ENCODE measurements around the gene ZNF22. TPM values are rescaled to one million over a fixed set of nuclear protein-coding genes. Genes with fewer than 3 reads are reported as not detected.

The ZNF22 gene
- polyA plus RNA-seq, 3 donors from 2014 or later: 53.4 to 73.5 (median 58.8) TPM

DNA sequence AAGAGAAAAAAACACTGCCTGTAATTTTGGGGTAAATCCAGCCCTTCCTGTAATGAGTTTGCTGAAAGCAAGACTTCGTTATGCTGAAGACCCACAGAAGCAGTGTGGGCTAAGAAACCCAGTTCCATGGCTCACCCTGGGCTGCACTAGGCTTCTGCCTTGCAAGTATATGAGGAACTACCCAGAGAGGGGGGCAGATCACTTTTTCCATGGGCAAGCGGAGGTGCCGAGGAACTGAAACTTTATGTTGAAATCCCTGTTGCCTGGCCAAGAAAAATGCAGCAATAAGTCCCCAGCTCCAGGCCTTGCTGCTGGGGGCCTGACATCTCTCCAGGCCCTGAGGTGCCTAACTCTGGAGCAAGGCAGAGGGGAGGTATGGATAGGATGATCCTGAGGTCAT, 32.6 kb upstream of the ZNF22 start:
- DNase-seq: peak; percentile 36 to 38 (median 37)
- Mint-ChIP-seq H3K27ac (peak overlapping the region; percentile 86 to 97 (median 93)), H3K9me3 (no peaks in the 10 kb centered on the region), H3K27me3 (ENCODE audit: low read depth in 3 of 3) (peaks cover 3 to 10% (median 8%) of the 10 kb centered on the region in 3 donors), H3K36me3 (peaks cover 4 to 20% (median 10%) of the 10 kb centered on the region in 3 donors), H3K4me1 (peaks cover 85 to 96% of the 10 kb centered on the region in 2 donors), H3K4me3 (peak overlapping the region; percentile 78 to 91 (median 84))

DNA sequence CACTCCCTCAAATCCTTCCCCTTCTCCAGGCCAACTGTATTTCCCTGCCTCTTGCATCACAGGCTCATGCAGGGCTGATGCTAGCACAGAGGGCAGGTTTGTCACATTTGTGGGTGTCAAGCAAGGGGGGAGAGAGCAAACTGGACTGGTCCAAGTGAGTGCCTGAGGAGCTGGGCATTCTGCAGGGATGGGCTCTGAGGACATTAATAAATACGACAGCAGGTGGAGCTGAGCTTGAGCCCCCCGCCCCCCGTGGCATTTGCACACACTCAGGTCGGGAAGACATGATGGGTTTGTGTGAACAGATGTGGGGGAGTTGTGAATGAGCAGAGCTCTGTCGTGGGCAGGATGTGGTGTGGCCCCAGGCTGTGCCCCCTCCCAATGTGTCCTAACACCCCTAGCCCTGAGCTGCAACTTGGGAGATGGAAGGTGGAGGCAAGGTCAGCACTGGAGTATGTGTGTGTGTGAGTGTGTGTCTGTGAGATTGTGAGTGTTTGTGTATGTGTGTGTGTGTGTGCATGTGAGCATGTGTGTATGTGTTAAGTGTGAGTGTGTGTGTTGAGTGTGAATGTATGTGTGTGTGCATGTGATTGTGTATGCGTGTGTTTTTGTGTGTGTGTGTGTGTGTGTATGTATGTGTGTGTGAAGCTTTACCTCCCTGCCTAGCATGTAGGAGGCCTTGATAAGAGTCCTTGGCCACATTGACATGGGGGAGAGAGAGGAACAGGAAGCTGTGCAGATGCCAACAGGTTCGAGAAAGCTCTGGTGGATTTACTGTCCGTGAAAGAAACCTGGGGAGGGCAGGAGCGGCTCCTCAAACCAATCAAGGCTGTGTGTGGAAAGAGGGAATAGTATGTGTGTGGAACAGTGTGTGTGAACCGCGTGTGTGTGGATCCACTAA, 32.0 kb upstream of the ZNF22 start:
- peaks cover 4 to 20% (median 10%) of the 10 kb centered on the region in 3 donors for H3K36me3 Mint-ChIP-seq
- no peaks in the 10 kb centered on the region for H3K9me3 Mint-ChIP-seq
- peaks cover 3 to 10% (median 8%) of the 10 kb centered on the region in 3 donors for H3K27me3 Mint-ChIP-seq (ENCODE audit: low read depth in 3 of 3)
- H3K4me1 Mint-ChIP-seq: peaks cover 85 to 96% of the 10 kb centered on the region in 2 donors
- DNase-seq: peak; percentile 86 to 89 (median 88)
- H3K4me3 Mint-ChIP-seq: peak overlapping the region; percentile 78 to 91 (median 84)
- H3K27ac Mint-ChIP-seq: peak overlapping the region; percentile 86 to 97 (median 93)

DNA sequence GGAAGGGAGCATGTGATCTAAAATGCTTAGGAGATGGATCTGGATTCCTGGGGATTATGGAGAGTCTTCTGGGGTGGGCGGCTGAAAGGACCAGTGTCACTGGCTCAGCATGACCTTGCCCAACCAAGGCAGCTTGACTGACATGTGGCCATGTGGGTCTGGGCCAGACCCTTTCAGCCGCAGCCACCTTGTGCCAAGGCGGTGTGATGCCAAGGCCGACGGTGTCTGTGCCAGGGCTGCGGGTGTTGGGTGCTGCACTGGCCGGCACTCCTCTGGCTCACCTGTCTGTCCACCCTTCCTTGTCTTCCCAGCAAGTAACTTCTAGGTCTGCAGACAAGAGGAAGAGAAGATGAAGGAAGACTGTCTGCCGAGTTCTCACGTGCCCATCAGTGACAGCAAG, 30.9 kb upstream of the ZNF22 start:
- Mint-ChIP-seq H3K36me3 (peaks cover 4 to 20% (median 10%) of the 10 kb centered on the region in 3 donors), H3K9me3 (no peaks in the 10 kb centered on the region), H3K27ac (peak overlapping the region; percentile 86 to 97 (median 93)), H3K27me3 (ENCODE audit: low read depth in 3 of 3) (peaks cover 3 to 10% (median 8%) of the 10 kb centered on the region in 3 donors), H3K4me1 (peaks cover 86 to 96% of the 10 kb centered on the region in 2 donors), H3K4me3 (peak overlapping the region; percentile 7 to 91 (median 63))
- DNase-seq: no peak

DNA sequence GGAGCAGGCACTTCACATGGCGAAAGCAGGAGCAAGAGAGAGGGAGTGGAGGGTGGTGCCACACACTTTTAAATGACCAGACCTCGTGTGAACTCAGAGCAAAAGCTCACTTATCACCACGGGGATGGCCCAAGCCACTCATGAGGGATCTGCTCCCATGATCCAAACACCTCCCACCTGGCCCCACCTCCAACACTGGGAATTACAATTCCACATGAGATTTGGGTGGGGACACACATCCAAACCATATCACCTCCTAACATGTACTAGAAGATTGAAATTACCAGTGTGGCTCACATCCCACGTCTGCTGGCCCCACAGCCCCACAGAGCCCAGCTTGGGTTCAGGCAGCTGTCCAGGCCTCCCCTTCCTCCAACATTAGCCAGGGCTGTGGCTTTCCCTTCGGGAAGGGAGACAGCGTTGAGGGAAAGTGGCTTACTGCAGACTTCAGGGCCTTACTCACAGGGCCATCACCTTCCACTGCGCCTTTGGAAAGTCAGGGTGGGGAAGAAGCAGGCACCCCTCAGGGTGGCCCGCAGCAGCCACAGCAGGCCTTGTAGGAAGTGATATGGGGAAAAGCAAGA, 29.8 kb upstream of the ZNF22 start:
- Mint-ChIP-seq H3K27me3 (ENCODE audit: low read depth in 3 of 3) (peaks cover 5 to 10% (median 8%) of the 10 kb centered on the region in 3 donors), H3K4me3 (peak overlapping the region in 3 of 5 donors; percentile 15 to 51 (median 46)), H3K36me3 (peaks cover 4 to 17% (median 10%) of the 10 kb centered on the region in 3 donors), H3K27ac (peak overlapping the region in 5 of 6 donors; percentile 50 to 95 (median 86)), H3K4me1 (peaks cover 76 to 86% of the 10 kb centered on the region in 2 donors), H3K9me3 (no peaks in the 10 kb centered on the region)
- no peak for DNase-seq

DNA sequence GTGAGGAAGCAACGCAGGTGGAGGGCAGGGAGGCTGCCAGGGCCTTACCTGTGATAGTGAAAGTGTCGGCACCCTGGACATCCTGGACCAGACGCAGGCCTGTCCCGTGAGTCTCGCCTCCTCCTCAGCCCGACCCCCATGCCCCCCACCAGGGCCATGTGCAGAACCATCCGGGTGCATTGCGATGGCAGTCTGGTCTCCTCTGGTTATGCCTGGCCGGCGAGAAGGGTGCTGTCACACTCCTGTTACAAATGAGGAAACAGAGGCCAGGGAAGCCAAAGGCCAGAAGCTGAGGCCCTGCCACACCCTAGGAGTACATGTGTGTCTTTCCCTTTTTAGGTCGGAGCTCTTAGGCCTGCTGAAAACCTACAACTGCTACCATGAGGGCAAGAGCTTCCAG, 29.3 kb upstream of the ZNF22 start:
- Mint-ChIP-seq H3K27ac (peak overlapping the region in 1 of 6 donors; percentile 43), H3K4me3 (no peak overlapping the region), H3K27me3 (ENCODE audit: low read depth in 3 of 3) (peaks cover 7 to 10% (median 8%) of the 10 kb centered on the region in 3 donors), H3K36me3 (peaks cover 4 to 17% (median 10%) of the 10 kb centered on the region in 3 donors), H3K9me3 (no peaks in the 10 kb centered on the region), H3K4me1 (peaks cover 71 to 81% of the 10 kb centered on the region in 2 donors)
- DNase-seq: no peak

DNA sequence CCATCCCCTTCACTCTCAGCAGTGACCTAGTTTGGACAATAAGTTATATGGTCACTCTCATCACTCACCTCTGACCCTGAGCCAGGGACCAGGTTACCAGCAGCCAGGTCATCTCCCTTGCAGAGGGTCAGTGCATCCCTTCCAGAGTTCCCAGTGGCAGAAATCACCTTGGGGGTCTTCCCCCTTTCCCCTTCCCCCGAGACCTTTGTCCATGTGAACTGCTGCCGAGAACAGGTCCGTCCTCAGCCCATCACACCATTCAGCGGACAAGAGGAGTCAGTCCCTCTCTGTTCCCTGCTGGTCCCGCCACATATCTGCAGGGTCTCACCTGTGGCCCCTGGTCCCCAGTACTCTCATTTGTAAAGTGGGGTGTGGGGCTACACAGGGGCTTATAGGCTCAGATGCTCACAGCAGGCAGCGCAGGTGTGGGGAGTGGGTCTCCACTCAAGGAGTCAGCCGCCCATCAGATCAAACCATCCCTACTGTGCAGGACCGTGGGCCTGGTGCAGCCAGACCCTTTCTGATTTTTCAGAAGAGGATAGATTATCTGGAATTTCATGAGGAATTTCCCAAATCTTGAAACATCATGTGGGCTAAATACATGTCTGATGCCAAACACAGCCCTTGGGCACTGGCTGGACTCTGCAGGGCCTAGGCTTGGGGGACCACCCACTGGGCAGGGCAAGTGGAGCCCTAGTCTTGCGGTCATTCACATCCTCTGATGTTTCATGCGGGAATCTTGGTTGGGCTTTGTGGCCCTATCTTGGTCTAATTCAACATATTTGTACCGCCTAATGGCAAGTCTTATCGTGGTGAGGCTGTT, 28.6 kb upstream of the ZNF22 start:
- peak overlapping the region in 4 of 6 donors; percentile 62 to 84 (median 66) for H3K27ac Mint-ChIP-seq
- H3K36me3 Mint-ChIP-seq: peaks cover 4 to 17% (median 13%) of the 10 kb centered on the region in 3 donors

DNA sequence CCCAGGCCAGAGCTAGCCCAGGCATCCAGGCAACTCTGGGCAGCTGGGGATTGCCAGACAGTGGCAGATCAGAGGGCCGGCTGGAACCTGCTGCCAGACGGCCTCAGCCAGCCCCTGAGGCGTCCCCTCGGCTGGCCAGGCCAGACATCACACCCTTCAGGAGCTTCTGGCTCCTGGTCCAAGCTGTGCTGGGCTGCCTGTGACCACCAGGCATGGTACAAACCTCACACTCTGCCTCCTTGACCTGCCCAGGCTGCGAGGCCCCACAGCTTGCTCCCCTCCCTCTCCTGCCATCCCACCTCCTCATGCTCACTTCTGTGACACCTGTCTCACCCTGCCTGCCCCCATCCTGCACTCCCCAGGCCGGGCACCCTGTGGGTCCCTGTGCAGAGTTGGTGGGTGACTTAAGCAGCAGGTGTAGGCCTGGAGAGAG, 27.8 kb upstream of the ZNF22 start:
- Mint-ChIP-seq H3K27ac (peak overlapping the region in 5 of 6 donors; percentile 13 to 84 (median 62)), H3K4me1 (peaks cover 56 to 70% of the 10 kb centered on the region in 2 donors), H3K27me3 (ENCODE audit: low read depth in 3 of 3) (peaks cover 7 to 10% (median 8%) of the 10 kb centered on the region in 3 donors), H3K4me3 (peak overlapping the region in 1 of 5 donors; percentile 49), H3K36me3 (peaks cover 4 to 17% (median 13%) of the 10 kb centered on the region in 3 donors), H3K9me3 (no peaks in the 10 kb centered on the region)
- no peak for DNase-seq

More for the DNA sequence above, 28.6 kb upstream of the ZNF22 start:
- Mint-ChIP-seq H3K9me3 (no peaks in the 10 kb centered on the region), H3K4me1 (peaks cover 64 to 77% of the 10 kb centered on the region in 2 donors), H3K4me3 (no peak overlapping the region), H3K27me3 (ENCODE audit: low read depth in 3 of 3) (peaks cover 7 to 10% (median 8%) of the 10 kb centered on the region in 3 donors)
- no peak for DNase-seq

DNA sequence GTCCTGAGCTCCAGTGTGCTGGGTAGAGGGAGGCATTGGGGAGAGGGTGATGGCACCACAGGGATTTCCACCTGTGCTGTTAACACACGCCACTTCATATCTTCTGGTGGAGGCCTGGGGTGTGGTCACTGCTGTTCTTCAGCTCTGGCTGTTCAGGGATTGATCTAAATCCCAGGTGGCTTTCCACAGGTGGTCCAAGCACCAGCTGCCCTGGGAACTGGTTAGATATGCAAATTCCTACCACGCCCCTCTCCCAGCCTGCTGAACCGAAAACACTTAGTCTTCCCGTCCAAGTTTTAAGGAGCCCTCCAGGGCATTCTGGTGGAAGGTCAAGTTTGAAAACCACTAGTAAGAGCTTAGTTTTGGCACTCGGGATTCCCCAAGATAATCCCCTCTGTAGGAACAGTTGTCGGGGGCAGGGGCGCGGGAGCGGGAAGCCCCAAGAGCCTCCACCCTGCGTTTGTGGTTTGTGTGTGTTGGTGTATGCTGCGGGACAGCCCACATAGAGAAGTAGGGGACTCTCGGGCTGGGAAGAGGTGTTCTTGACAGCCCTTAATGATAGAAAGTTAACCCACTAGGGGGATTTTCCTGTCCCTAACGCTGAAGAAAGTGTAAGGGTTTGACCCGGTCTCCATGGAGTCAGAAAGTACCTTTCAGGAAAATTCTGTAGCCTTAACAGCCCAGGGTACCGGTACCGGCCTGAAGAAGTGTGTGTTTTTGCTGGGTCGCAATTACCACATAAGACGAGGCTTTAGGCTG, 27.2 kb upstream of the ZNF22 start:
- H3K36me3 Mint-ChIP-seq: peaks cover 4 to 17% (median 13%) of the 10 kb centered on the region in 3 donors
- peak overlapping the region; percentile 13 to 86 (median 60) for H3K27ac Mint-ChIP-seq
- peaks cover 50 to 64% of the 10 kb centered on the region in 2 donors for H3K4me1 Mint-ChIP-seq
- no peaks in the 10 kb centered on the region for H3K9me3 Mint-ChIP-seq
- H3K4me3 Mint-ChIP-seq: peak overlapping the region; percentile 15 to 70 (median 63)
- H3K27me3 Mint-ChIP-seq (ENCODE audit: low read depth in 3 of 3): peaks cover 6 to 8% (median 7%) of the 10 kb centered on the region in 3 donors
- peak in 1 of 3 donors; percentile 10 for DNase-seq

DNA sequence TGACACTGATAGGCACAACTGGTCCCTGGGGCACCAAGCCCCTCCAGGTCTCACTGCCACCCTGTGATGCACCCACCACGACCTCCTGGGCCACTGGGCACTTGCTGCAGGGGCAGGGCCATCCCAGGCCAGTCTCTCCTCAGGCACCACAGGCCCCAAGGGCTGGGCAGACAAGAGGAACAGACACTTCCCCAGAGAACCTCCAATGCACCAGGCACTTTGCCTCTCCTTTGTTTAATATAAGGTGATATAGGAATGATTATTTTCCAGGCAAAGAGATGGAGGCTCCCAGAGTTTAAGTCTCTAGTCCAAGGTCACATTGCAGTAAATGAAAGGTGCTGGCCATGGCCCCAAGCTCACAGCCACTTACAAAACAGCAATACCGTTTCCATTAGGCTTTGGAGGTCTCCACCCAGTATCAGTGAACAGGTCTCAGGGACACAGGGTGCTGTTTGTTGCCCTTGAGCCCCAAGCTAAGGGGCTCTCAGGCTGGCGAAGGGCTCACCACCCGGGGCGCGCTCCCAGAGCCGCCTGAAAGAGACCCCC, 26.6 kb upstream of the ZNF22 start:
- no peak for DNase-seq
- Mint-ChIP-seq H3K27ac (peak overlapping the region in 3 of 6 donors; percentile 46 to 74 (median 62)), H3K4me1 (peaks cover 43 to 57% of the 10 kb centered on the region in 2 donors), H3K9me3 (no peaks in the 10 kb centered on the region), H3K4me3 (peak overlapping the region; percentile 42 to 70 (median 63)), H3K27me3 (ENCODE audit: low read depth in 3 of 3) (peaks cover 0 to 3% (median 2%) of the 10 kb centered on the region in 3 donors), H3K36me3 (peaks cover 0 to 15% (median 9%) of the 10 kb centered on the region in 3 donors)

DNA sequence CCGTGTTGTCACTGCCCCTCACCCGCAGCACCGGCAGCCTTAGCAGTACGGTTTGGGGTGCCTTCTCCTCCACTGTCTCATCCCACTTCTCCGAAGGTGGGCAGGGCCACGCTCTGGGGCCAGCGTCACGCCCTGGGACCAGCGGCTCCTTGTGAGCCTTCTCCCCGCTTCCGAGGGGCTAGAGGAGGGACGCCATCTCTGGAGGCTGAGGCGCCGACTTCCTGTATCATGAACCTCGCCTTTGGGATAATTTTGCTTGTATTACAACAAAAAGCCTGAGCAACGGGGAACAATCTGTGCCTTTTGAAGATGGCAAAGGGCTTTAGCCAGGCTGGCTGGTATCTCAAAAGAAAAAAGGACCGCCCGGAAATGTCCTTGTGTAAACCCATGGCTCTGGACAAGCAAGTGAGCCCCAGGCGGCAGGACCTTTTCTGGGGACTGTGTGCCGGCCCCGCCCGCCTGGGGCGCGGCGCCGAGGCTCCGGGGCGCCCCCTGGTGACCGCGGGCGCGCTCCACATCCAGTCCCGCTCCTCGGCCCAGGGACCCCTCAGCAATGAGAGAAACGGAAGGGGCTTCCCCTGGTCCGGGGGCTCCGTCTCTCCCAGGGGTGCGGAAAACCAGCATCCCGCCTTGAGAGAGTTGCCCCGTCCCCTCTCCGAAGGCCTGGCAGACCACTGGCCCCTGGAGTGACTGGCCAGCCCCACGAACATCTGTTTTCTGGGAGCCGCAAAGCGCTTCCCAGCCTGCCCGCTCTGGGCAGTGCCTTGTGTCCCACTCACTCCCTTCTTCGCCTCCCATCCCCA, 25.9 kb upstream of the ZNF22 start:
- Mint-ChIP-seq H3K4me1 (peaks cover 37 to 50% of the 10 kb centered on the region in 2 donors), H3K27me3 (ENCODE audit: low read depth in 3 of 3) (peaks cover 2 to 3% (median 3%) of the 10 kb centered on the region in 3 donors), H3K9me3 (no peaks in the 10 kb centered on the region), H3K36me3 (peaks cover 0 to 19% (median 9%) of the 10 kb centered on the region in 3 donors), H3K27ac (peak overlapping the region in 2 of 6 donors; percentile 62 to 66), H3K4me3 (peak overlapping the region; percentile 42 to 70 (median 63))
- peak; percentile 71 to 76 (median 74) for DNase-seq

DNA sequence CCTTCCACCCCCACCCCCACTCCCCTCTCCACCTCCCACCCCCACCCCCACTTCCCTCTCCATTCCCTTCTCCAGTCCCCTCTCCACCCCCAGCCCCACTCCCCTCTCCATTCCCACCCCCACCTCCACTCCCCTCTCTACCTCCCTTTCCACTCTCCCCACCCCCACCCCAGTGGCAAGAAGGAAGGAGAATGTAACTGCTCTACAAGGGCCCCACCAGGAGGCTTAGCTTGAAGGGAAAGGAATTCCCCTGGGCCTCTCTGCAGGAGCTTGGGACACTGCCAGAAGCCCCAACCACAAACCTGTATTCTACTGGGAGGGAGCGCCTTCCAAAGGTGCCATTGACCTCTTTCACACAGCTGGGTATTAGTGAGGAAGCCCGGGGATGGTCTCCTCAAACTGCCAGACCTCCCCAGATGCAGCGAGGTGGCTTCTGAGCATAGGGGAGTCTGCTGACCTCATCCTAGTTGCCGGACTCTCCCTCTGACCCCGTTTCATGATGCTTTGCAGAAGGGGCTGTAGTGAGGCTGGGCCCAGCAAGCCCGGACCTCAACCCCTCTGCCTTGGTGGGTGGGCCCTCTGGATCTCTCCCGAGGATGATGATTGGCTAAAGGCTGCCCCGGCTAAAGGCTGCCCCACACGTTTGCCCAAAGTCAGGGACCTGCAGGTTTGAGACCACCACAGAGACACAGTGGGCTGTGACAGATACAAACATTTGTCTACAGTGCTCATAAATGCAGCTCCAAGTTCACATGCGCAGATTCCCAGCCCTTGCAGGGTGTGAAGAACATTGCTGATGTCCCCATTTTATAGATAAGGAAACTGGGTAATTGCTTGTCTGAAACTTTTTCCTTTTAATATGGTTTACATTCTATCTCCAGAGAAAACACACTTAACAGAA, 25.0 kb upstream of the ZNF22 start:
- peaks cover 0 to 21% (median 9%) of the 10 kb centered on the region in 3 donors for H3K36me3 Mint-ChIP-seq
- peaks cover 2 to 3% (median 3%) of the 10 kb centered on the region in 3 donors for H3K27me3 Mint-ChIP-seq (ENCODE audit: low read depth in 3 of 3)
- peaks cover 28 to 45% of the 10 kb centered on the region in 2 donors for H3K4me1 Mint-ChIP-seq
- no peaks in the 10 kb centered on the region for H3K9me3 Mint-ChIP-seq
- peak overlapping the region in 4 of 5 donors; percentile 2 to 43 (median 27) for H3K4me3 Mint-ChIP-seq
- H3K27ac Mint-ChIP-seq: peak overlapping the region in 2 of 6 donors; percentile 45 to 48
- DNase-seq: no peak

Data from immature natural killer cell (primary cell).